HepG2 (cell line): ENCODE measurements around the gene IQCE. TPM values are rescaled to one million over a fixed set of nuclear protein-coding genes. Genes with fewer than 3 reads are reported as not detected.
A peak's percentile ranks its signal among the peaks of the same experiment; 100 is the strongest.

Experiments
- ATAC-seq: fragments of 200-7000 bp; cut with Tn5 transposase; 3 replicates; pipeline ENCODE4 v1.9.1; 2020; ENCODE audit warnings: mild to moderate bottlenecking, moderate library complexity
- BruUV-seq: library from RNA; stranded (reverse); fragments of 400-500 nt; replicated peaks from 2 replicates; lab custom pipeline; 2021; lab: Mats Ljungman, UMichigan
- CTCF ChIA-PET: fragments of 300-600 bp; formaldehyde crosslinking; extraction: SDS; loops from one replicate; lab custom pipeline; 2021; ENCODE audit warnings: low total read pairs, inconsistent platforms, low intra/inter-chr PET ratio; lab: Yijun Ruan, JAX
- POLR2A ChIA-PET: fragments of 350-600 bp; sonication (Branson Sonifier 250); formaldehyde crosslinking; loops from one replicate; lab custom pipeline; 2020; ENCODE audit warnings: antibody characterized with exemption, inconsistent platforms; lab: Yijun Ruan, JAX
- DNase-seq: peaks from one replicate; pipeline ENCODE4 v3.0.0-alpha.2; 2015; ENCODE audit warnings: low spot score
- FAIRE-seq: peaks from 3 replicates; lab custom pipeline; 2011; peaks lifted over from hg19 to GRCh38; lab: Jason Lieb, UNC
- H2AFZ ChIP-seq: one replicate; pipeline ENCODE4 v1.6.1; 2011; ENCODE audit warnings: low read length, inconsistent platforms
- H3K27ac ChIP-seq: fragments of 300-600 bp; 3 replicates; pipeline ENCODE4 v1.8.0; 2011; ENCODE audit warnings: mixed run types, mild to moderate bottlenecking, mixed read lengths, low read length, inconsistent platforms; ENCODE audit not compliant: insufficient read depth; ENCODE audit errors: extremely low read length
- H3K27me3 ChIP-seq, 2 experiments: fragments of 200-600 bp in 1 of 2; 2 replicates in 1 of 2; 3 replicates in 1 of 2; pipeline versions ENCODE4 v1.6.0 to v1.8.0; 2011; ENCODE audit warnings: low read length in 2 of 2, mild to moderate bottlenecking in 2 of 2, moderate library complexity in 2 of 2, inconsistent platforms in 1 of 2; ENCODE audit not compliant: insufficient read depth in 2 of 2, control insufficient read depth in 1 of 2
- H3K36me3 ChIP-seq, 2 experiments: fragments of 200-600 bp in 1 of 2; replicated peaks in 1 of 2; 2 replicates in 1 of 2; 3 replicates in 1 of 2; pipeline versions ENCODE4 v1.5.1 to v1.8.0; 2011; ENCODE audit warnings: low read length in 2 of 2, inconsistent platforms in 1 of 2; ENCODE audit not compliant: insufficient read depth in 2 of 2, control insufficient read depth in 1 of 2
- H3K4me1 ChIP-seq: 2 replicates; pipeline ENCODE4 v1.5.1; 2012; ENCODE audit warnings: low read length, inconsistent platforms; ENCODE audit not compliant: insufficient read depth
- H3K4me2 ChIP-seq: 2 replicates; pipeline ENCODE4 v1.6.0; 2011; ENCODE audit warnings: low read depth, low read length, inconsistent platforms
- H3K4me3 ChIP-seq, 3 experiments: fragments of 200-600 bp in 1 of 3; sonication (generic), shearing (Covaris generic) in 1 of 3; replicated peaks in 1 of 3; 2 replicates each; pipeline ENCODE4 v1.5.1; 2011 to 2016; ENCODE audit warnings: low read length in 3 of 3, inconsistent platforms in 2 of 3, low read depth in 2 of 3, mild to moderate bottlenecking in 2 of 3, control low read depth in 1 of 3, mixed read lengths in 1 of 3; ENCODE audit not compliant: insufficient read depth in 1 of 3
- H3K79me2 ChIP-seq: one replicate; pipeline ENCODE4 v1.6.1; 2011; ENCODE audit warnings: low read length, inconsistent platforms; ENCODE audit not compliant: insufficient read depth
- H3K9ac ChIP-seq: 2 replicates; pipeline ENCODE4 v1.6.0; 2011; ENCODE audit warnings: mild to moderate bottlenecking, low read depth, low read length, inconsistent platforms; ENCODE audit not compliant: insufficient read depth
- H3K9me3 ChIP-seq: 2 replicates; pipeline ENCODE4 v1.5.1; 2012; ENCODE audit warnings: mild to moderate bottlenecking, low read length
- H4K20me1 ChIP-seq: 2 replicates; pipeline ENCODE4 v1.6.0; 2011; ENCODE audit warnings: inconsistent platforms, mild to moderate bottlenecking, low read length, moderate library complexity; ENCODE audit not compliant: insufficient read depth
- CCAR2 ChIP-seq: fragments of 200-400 bp; formaldehyde crosslinking; optimal IDR thresholded peaks from 2 replicates; pipeline ENCODE3; 2018; ENCODE audit warnings: low read depth, mild to moderate bottlenecking, low read length, moderate library complexity
- FOSL2 ChIP-seq: sonication (generic); formaldehyde crosslinking; IDR thresholded peaks from 2 replicates; pipeline ENCODE4 v1.4.0; 2020; ENCODE audit warnings: missing genetic modification reagents
- ISX ChIP-seq: sonication (generic); formaldehyde crosslinking; conservative IDR thresholded peaks from 2 replicates; pipeline ENCODE4 v1.5.0; 2020; ENCODE audit warnings: missing genetic modification reagents
- JUN ChIP-seq: sonication (generic); formaldehyde crosslinking; IDR thresholded peaks from 2 replicates; pipeline ENCODE4 v1.4.0; 2020; ENCODE audit warnings: mild to moderate bottlenecking, missing genetic modification reagents
- MIER2 ChIP-seq: IDR thresholded peaks from 2 replicates; pipeline ENCODE4 v1.6.1; 2016; ENCODE audit warnings: missing biosample characterization, missing genetic modification reagents
- NFIB ChIP-seq: sonication (generic); formaldehyde crosslinking; IDR thresholded peaks from 2 replicates; pipeline ENCODE4 v1.9.0; 2021; ENCODE audit warnings: missing genetic modification reagents, mild to moderate bottlenecking, borderline replicate concordance
- NRL ChIP-seq: sonication (generic); formaldehyde crosslinking; IDR thresholded peaks from 2 replicates; pipeline ENCODE4 v1.5.0; 2020; ENCODE audit warnings: missing genetic modification reagents, mild to moderate bottlenecking, moderate library complexity, borderline replicate concordance
- TEAD3 ChIP-seq: optimal IDR thresholded peaks from 2 replicates; pipeline ENCODE3; 2016; ENCODE audit warnings: borderline replicate concordance
- TRIM24 ChIP-seq: sonication (generic); formaldehyde crosslinking; IDR thresholded peaks from 2 replicates; pipeline ENCODE4 v1.8.0; 2022; ENCODE audit warnings: mild to moderate bottlenecking, missing genetic modification reagents
- YEATS2 ChIP-seq: sonication (generic); formaldehyde crosslinking; IDR thresholded peaks from 2 replicates; pipeline ENCODE4 v1.4.0; 2020; ENCODE audit warnings: missing genetic modification reagents, borderline replicate concordance
- ZC3H4 ChIP-seq: sonication (generic); formaldehyde crosslinking; IDR thresholded peaks from 2 replicates; pipeline ENCODE4 v1.4.0; 2020; ENCODE audit warnings: missing genetic modification reagents, borderline replicate concordance
- ZMYM3 ChIP-seq: sonication (generic); formaldehyde crosslinking; IDR thresholded peaks from 2 replicates; pipeline ENCODE4 v1.5.1; 2020; ENCODE audit warnings: mild to moderate bottlenecking, missing genetic modification reagents
- ZNF543 ChIP-seq: sonication (generic); formaldehyde crosslinking; IDR thresholded peaks from 2 replicates; pipeline ENCODE4 v1.4.0; 2020; ENCODE audit warnings: mild to moderate bottlenecking, missing genetic modification reagents
- ZNF616 ChIP-seq: sonication (generic); formaldehyde crosslinking; IDR thresholded peaks from 2 replicates; pipeline ENCODE4 v1.5.0; 2020; ENCODE audit warnings: low read depth, mild to moderate bottlenecking, missing genetic modification reagents
- ZNF780A ChIP-seq: sonication (generic); formaldehyde crosslinking; IDR thresholded peaks from 2 replicates; pipeline ENCODE4 v1.8.0; 2022; ENCODE audit warnings: mild to moderate bottlenecking, missing genetic modification reagents, moderate library complexity
- ZNF891 ChIP-seq: sonication (generic); formaldehyde crosslinking; IDR thresholded peaks from 2 replicates; pipeline ENCODE4 v1.5.0; 2020; ENCODE audit warnings: mild to moderate bottlenecking, missing genetic modification reagents
- WGBS: methylation state at CpG from one replicate; pipeline ENCODE4 v1.1.6; 2017; ENCODE audit warnings: low lambda C conversion rate; 5-methylcytosine and 5-hydroxymethylcytosine counted together
- in situ Hi-C: cut with HindIII; loops from 2 replicates; pipeline ENCODE4 v1.10.0; 2017; ENCODE audit warnings: low pct_unique_long_range_greater_than_20kb; ENCODE audit not compliant: extremely low pct_ligation_motif_present
- intact Hi-C: fragments of 100-400 bp; cut with micrococcal nuclease; formaldehyde crosslinking; loops from one replicate; pipeline ENCODE4 v1.10.0; 2022; ENCODE audit not compliant: unreplicated experiment
- polyA plus RNA-seq, 8 experiments: library from polyadenylated mRNA; depleted of rRNA in 3 of 8; stranded (reverse) in 7 of 8; unstranded in 1 of 8; fragments of >200 nt; fragmentation: Illumina TruSeq in 4 of 8; extraction: Trizol in 4 of 8; gene quantifications; 2 replicates each; pipeline versions ENCODE4 v1.2.1 to v1.2.3, GENCODE V29; 2011 to 2016; ENCODE audit warnings: low read depth in 4 of 8, missing spikeins in 1 of 8, mixed read lengths in 1 of 8; ENCODE audit not compliant: insufficient read depth in 1 of 8
- total RNA-seq, 5 experiments: library from RNA; depleted of rRNA; stranded (reverse); fragments of >200 nt; fragmentation: Illumina TruSeq; extraction: Trizol; gene quantifications; 2 replicates each; pipeline ENCODE4 v1.2.3, GENCODE V29; 2016; ENCODE audit warnings: low read depth in 1 of 5
- TF ChIP-seq, protein P1 (sequence below): sonication (generic); formaldehyde crosslinking; IDR thresholded peaks from 2 replicates; pipeline ENCODE4 v1.4.0; 2020; ENCODE audit warnings: mild to moderate bottlenecking, missing genetic modification reagents
- TF ChIP-seq, protein P2 (sequence below): sonication (generic); formaldehyde crosslinking; IDR thresholded peaks from 2 replicates; pipeline ENCODE4 v1.5.1; 2020; ENCODE audit warnings: mild to moderate bottlenecking, missing genetic modification reagents, moderate library complexity
- TF ChIP-seq, protein P3 (sequence below): sonication (generic); formaldehyde crosslinking; IDR thresholded peaks from 2 replicates; pipeline ENCODE4 v1.5.0; 2020; ENCODE audit warnings: mild to moderate bottlenecking, missing genetic modification reagents

IQCE gene
- total and polyA plus RNA-seq, 2 of the 13 experiments (the other 11 are each of a cell fraction or from before 2014, with no cell fraction given), result 1.5 to 2.5 TPM

DNA sequence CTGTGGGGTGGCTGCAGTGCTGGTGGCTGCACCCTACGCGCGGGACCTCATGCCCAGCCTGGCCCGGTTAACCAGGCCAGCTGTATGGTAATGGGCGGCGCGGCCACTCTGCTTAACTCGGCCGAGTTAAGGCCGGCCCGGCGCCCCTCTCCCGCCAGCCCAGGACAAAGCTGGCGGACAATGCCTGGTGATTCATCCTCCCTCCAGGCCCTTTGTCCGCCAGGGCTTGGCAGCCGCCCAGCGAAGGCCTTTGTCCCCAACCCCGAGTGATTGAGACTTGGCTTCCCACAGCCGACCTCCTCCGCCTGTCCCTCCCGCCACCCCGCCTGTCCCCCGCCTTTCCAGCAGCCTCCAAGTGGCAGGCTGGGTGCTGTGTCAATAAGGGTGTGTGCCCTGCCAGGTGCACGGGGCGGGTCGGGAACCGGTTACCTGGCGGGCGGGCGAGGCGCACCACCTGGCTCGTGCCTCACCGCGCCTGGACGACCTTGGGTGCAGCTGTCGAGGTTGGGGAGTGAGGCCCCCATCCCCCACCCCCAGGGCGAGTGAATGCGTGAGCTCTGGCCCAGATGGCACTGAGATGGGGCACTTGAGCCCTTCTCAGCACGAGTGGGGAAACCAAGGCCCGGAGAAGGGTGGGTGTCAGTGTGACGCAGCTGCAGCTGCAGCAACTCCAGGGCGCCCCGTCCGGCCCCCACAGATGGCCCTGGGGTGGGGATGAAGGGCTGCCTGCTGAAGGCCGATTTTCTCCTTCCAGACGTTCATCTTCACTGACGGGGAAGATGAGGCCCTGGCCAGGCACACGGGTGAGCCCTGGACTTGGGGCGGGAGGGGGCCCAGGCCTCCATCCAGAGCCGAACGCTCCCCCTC lies 34.6 kb upstream of the IQCE start:
- ChIA-PET CTCF (no interaction called here), POLR2A (no interaction called here)
- H3K9me3 ChIP-seq, result no peaks in the 10 kb centered on the region
- FAIRE-seq (no peak), DNase-seq (peak; percentile 62), ATAC-seq (peak; percentile 40)
- H3K27me3 ChIP-seq, result peaks cover 1 to 34% of the 10 kb centered on the region in 2 experiments
- H3K4me1 ChIP-seq, result peaks cover 67% of the 10 kb centered on the region
- in situ Hi-C loops (no loop called here), intact Hi-C loops (loop anchor here (5.0 kb wide), 1 partner anchor 47 kb away; the partner anchor contains the start of gene GRIFIN)
- peak overlapping the region in 2 of 3 experiments; percentile 29 to 66; a peak in 1 of 6 replicates for H3K4me3 ChIP-seq
- no peaks in the 10 kb centered on the region for H4K20me1 ChIP-seq
- H3K9ac ChIP-seq, result no peak overlapping the region
- H3K27ac ChIP-seq, result no peak overlapping the region
- peak overlapping the region; percentile 56 for H3K4me2 ChIP-seq
- H2AFZ ChIP-seq, result no peak overlapping the region
- no peaks in the 10 kb centered on the region for H3K36me3 ChIP-seq
- no TSS peak for BruUV-seq
- 45% methylated on average over 8 of the region's 51 CpGs for WGBS
- no peaks in the 10 kb centered on the region for H3K79me2 ChIP-seq
- TF ChIP-seq ZNF891 (CRISPR knock-in tag) (no peak), ZNF543 (no peak), TEAD3 (CRISPR knock-in tag) (no peak), FOSL2 (peak; percentile 93), YEATS2 (CRISPR knock-in tag) (no peak), JUN (CRISPR knock-in tag) (0 out of 2 replicates have a peak, but pooled peaks have one; percentile 27), TRIM24 (no peak), CCAR2 (no peak), ISX (CRISPR knock-in tag) (no peak), ZNF616 (CRISPR knock-in tag) (no peak), ZMYM3 (CRISPR knock-in tag) (no peak), ZC3H4 (CRISPR knock-in tag) (no peak), NRL (CRISPR knock-in tag) (no peak), MIER2 (no peak), NFIB (no peak), ZNF780A (CRISPR knock-in tag) (no peak)
- TF ChIP-seq, protein P1, sequence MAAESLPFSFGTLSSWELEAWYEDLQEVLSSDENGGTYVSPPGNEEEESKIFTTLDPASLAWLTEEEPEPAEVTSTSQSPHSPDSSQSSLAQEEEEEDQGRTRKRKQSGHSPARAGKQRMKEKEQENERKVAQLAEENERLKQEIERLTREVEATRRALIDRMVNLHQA (CRISPR knock-in tag), result no peak
- TF ChIP-seq, protein P2, sequence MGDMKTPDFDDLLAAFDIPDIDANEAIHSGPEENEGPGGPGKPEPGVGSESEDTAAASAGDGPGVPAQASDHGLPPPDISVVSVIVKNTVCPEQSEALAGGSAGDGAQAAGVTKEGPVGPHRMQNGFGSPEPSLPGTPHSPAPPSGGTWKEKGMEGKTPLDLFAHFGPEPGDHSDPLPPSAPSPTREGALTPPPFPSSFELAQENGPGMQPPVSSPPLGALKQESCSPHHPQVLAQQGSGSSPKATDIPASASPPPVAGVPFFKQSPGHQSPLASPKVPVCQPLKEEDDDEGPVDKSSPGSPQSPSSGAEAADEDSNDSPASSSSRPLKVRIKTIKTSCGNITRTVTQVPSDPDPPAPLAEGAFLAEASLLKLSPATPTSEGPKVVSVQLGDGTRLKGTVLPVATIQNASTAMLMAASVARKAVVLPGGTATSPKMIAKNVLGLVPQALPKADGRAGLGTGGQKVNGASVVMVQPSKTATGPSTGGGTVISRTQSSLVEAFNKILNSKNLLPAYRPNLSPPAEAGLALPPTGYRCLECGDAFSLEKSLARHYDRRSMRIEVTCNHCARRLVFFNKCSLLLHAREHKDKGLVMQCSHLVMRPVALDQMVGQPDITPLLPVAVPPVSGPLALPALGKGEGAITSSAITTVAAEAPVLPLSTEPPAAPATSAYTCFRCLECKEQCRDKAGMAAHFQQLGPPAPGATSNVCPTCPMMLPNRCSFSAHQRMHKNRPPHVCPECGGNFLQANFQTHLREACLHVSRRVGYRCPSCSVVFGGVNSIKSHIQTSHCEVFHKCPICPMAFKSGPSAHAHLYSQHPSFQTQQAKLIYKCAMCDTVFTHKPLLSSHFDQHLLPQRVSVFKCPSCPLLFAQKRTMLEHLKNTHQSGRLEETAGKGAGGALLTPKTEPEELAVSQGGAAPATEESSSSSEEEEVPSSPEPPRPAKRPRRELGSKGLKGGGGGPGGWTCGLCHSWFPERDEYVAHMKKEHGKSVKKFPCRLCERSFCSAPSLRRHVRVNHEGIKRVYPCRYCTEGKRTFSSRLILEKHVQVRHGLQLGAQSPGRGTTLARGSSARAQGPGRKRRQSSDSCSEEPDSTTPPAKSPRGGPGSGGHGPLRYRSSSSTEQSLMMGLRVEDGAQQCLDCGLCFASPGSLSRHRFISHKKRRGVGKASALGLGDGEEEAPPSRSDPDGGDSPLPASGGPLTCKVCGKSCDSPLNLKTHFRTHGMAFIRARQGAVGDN, result peak; percentile 60
- TF ChIP-seq, protein P3, sequence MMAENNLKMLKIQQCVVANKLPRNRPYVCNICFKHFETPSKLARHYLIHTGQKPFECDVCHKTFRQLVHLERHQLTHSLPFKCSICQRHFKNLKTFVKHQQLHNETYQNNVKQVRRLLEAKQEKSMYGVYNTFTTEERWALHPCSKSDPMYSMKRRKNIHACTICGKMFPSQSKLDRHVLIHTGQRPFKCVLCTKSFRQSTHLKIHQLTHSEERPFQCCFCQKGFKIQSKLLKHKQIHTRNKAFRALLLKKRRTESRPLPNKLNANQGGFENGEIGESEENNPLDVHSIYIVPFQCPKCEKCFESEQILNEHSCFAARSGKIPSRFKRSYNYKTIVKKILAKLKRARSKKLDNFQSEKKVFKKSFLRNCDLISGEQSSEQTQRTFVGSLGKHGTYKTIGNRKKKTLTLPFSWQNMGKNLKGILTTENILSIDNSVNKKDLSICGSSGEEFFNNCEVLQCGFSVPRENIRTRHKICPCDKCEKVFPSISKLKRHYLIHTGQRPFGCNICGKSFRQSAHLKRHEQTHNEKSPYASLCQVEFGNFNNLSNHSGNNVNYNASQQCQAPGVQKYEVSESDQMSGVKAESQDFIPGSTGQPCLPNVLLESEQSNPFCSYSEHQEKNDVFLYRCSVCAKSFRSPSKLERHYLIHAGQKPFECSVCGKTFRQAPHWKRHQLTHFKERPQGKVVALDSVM (CRISPR knock-in tag), result no peak
